DND-41 (cell line): Measurements from ENCODE around the gene DGKI.

Experiments
- EZH2 ChIP-seq: IDR thresholded peaks from 3 replicates; pipeline ENCODE4 v1.6.1; 2012; ENCODE audit warnings: borderline replicate concordance, low read depth, mild to moderate bottlenecking, moderate library complexity, low read length, inconsistent platforms; ENCODE audit not compliant: severe bottlenecking
- TF ChIP-seq, protein P1 (sequence below): IDR thresholded peaks from 2 replicates; pipeline ENCODE4 v1.5.1; 2012; ENCODE audit warnings: borderline replicate concordance, low read length, moderate library complexity, mild to moderate bottlenecking; ENCODE audit not compliant: poor library complexity, severe bottlenecking; ENCODE audit errors: extremely low read depth

DNA sequence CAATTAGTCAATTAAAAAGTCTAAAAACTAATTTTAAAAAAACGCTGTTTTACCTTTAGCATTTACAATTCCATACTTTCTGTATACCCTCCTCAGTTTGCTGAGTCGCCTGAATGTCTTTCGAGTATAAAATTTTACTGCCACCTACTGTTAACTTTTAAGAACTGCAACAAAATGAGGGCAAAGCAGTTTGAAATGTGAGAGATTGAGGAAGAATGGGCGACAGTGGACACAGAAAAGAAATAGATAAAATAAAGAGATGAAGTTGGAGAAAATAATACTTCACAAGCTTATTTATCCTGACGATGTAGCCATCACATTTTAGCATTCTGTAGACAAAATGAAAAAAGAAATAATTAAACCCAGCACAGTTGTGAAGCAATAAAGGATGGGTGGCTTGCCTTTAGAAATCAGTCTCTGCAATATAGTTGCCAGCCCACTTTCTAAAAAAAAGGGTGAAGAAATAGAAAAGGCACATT, 392.5 kb downstream of the DGKI start:
- TF ChIP-seq, protein P1, sequence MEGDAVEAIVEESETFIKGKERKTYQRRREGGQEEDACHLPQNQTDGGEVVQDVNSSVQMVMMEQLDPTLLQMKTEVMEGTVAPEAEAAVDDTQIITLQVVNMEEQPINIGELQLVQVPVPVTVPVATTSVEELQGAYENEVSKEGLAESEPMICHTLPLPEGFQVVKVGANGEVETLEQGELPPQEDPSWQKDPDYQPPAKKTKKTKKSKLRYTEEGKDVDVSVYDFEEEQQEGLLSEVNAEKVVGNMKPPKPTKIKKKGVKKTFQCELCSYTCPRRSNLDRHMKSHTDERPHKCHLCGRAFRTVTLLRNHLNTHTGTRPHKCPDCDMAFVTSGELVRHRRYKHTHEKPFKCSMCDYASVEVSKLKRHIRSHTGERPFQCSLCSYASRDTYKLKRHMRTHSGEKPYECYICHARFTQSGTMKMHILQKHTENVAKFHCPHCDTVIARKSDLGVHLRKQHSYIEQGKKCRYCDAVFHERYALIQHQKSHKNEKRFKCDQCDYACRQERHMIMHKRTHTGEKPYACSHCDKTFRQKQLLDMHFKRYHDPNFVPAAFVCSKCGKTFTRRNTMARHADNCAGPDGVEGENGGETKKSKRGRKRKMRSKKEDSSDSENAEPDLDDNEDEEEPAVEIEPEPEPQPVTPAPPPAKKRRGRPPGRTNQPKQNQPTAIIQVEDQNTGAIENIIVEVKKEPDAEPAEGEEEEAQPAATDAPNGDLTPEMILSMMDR, result peak; percentile 81
- TF ChIP-seq EZH2, result no peak
